Mesothelial cell of epicardium (in vitro differentiated cells): ENCODE results near the gene MTHFS. TPM values are rescaled to one million over a fixed set of nuclear protein-coding genes. Genes with fewer than 3 reads are reported as not detected.

Source experiments
- DNase-seq, 2 experiments: peaks; one replicate each; pipeline ENCODE4 v3.0.0; 2021; ENCODE audit warnings: low spot score in 2 of 2; ENCODE audit not compliant: unreplicated experiment in 2 of 2
- H3K27ac Mint-ChIP-seq: 2 replicates; pipeline ENCODE4 v1.8.0; 2021; ENCODE audit warnings: mixed read lengths
- H3K27me3 Mint-ChIP-seq: 2 replicates; pipeline ENCODE4 v1.8.0; 2021; ENCODE audit warnings: low read depth, mixed read lengths
- H3K36me3 Mint-ChIP-seq: 2 replicates; pipeline ENCODE4 v1.8.0; 2021; ENCODE audit warnings: mixed read lengths
- H3K4me1 Mint-ChIP-seq: 2 replicates; pipeline ENCODE4 v1.8.0; 2021; ENCODE audit warnings: mixed read lengths
- H3K4me3 Mint-ChIP-seq: 2 replicates; pipeline ENCODE4 v1.8.0; 2021; ENCODE audit warnings: mild to moderate bottlenecking, moderate library complexity, mixed read lengths
- H3K9me3 Mint-ChIP-seq: 2 replicates; pipeline ENCODE4 v1.8.0; 2021; ENCODE audit warnings: mixed read lengths
- total RNA-seq: library from RNA; stranded (reverse); gene quantifications from 3 replicates; pipeline ENCODE4 v1.2.1, GENCODE V29; 2021
- TF ChIP-seq, protein P1 (sequence below): fragments of 200-600 bp; sonication (generic); IDR thresholded peaks from one replicate; pipeline ENCODE4 v1.5.0; 2021; ENCODE audit warnings: antibody characterized with exemption; ENCODE audit not compliant: unreplicated experiment

Gene MTHFS
- total RNA-seq, 1 donor from 2014 or later: 13.7 TPM

DNA sequence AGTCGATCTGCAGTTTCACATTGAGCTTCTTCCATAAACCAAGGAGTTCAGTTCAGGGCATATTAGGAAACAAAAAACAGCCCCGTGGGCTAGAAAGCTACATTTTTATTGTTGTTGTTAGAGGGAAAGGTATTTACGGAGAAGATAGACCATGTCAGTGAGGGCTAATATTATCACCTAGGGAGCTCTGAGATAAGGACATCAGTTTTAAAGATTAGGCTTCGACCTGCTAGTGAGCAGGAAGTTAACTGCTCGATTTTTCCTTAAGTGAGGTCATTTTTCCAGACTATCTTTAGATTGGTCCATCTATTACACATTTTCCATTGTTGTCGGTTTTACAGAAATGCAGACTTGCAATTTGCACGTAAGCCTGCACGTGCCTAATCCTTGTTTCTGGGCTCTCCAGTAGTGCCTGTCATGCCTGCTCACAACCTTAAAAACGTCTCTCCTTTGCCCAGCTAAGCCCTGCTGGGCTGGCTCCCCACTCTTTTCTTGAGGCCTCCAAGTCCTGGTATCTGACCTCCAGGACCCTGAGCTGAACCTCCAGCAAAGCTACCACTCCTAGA is 72.6 kb downstream of the MTHFS start:
- H3K9me3 Mint-ChIP-seq: peaks cover 28% of the 10 kb centered on the region
- TF ChIP-seq, protein P1, sequence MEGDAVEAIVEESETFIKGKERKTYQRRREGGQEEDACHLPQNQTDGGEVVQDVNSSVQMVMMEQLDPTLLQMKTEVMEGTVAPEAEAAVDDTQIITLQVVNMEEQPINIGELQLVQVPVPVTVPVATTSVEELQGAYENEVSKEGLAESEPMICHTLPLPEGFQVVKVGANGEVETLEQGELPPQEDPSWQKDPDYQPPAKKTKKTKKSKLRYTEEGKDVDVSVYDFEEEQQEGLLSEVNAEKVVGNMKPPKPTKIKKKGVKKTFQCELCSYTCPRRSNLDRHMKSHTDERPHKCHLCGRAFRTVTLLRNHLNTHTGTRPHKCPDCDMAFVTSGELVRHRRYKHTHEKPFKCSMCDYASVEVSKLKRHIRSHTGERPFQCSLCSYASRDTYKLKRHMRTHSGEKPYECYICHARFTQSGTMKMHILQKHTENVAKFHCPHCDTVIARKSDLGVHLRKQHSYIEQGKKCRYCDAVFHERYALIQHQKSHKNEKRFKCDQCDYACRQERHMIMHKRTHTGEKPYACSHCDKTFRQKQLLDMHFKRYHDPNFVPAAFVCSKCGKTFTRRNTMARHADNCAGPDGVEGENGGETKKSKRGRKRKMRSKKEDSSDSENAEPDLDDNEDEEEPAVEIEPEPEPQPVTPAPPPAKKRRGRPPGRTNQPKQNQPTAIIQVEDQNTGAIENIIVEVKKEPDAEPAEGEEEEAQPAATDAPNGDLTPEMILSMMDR: no peak
- H3K36me3 Mint-ChIP-seq: peaks cover 26% of the 10 kb centered on the region
- H3K4me3 Mint-ChIP-seq: no peak overlapping the region
- peaks cover 6% of the 10 kb centered on the region for H3K4me1 Mint-ChIP-seq
- no peaks in the 10 kb centered on the region for H3K27me3 Mint-ChIP-seq
- no peak overlapping the region for H3K27ac Mint-ChIP-seq
- no peak for DNase-seq

DNA sequence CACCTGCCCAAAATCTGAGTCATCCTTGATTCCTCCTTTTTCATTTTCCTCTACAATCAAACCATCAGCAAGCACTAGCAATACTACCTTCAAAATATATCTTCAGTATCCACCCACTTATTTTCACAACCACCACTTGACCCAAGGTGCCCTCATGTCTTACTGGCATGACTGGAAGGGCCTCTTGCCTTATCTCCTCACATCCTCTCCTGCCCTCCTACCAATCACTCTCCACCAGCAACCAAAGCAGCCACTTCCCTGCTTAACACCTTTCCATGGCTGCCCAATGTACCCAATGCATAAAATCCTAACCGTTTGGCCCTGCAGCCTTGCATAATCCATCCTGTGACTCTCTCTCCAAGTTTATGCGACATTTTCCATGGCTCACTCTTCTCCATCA is 76.0 kb downstream of the MTHFS start:
- TF ChIP-seq, protein P1: no peak
- H3K9me3 Mint-ChIP-seq: peaks cover 22% of the 10 kb centered on the region
- H3K4me3 Mint-ChIP-seq: no peak overlapping the region
- H3K27ac Mint-ChIP-seq: no peak overlapping the region
- H3K36me3 Mint-ChIP-seq: peaks cover 15% of the 10 kb centered on the region
- H3K27me3 Mint-ChIP-seq: no peaks in the 10 kb centered on the region
- peaks cover 6% of the 10 kb centered on the region for H3K4me1 Mint-ChIP-seq
- no peak for DNase-seq

DNA sequence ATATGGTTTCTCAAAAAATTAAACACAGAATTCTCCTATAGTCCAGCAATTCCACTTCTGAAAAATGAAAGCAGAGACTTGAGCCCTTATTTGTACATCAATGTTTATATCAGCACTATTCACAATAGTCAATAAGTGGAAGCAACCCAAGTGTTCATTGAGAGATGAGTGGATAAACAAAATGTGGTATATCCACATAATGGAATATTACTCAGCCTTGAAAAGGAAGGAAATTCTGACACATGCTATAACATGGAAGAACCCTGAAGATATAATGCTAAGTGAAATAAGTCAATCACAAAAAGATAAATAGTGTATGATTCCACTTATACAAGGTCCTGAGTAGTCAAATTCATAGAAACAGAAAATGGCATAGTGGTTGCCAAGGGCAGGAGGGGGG is 76.6 kb downstream of the MTHFS start:
- Mint-ChIP-seq H3K27ac (no peak overlapping the region), H3K36me3 (peaks cover 15% of the 10 kb centered on the region)
- DNase-seq: no peak

DNA sequence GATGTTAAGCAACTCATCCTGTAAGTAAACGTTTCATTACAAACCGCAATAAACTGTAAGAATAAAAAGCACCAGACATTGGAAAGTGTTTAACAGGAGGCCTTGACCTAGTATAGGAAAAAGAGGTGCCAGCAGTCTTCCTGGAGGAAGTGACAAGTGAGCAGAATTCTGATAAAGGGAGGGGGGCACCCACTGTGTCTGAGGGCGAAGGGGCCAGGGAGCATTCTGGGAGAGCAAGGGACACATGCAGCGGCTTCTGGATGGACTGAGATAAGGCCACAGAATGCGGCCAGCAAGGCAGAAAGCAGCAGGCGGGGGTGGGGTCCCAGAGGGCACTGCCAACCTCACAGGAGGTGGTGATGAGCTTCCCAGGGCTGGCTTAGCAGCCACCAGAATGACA is 80.2 kb downstream of the MTHFS start:
- no peak for DNase-seq
- TF ChIP-seq, protein P1: no peak
- no peak overlapping the region for H3K27ac Mint-ChIP-seq
- H3K4me3 Mint-ChIP-seq: no peak overlapping the region
- H3K27me3 Mint-ChIP-seq: no peaks in the 10 kb centered on the region
- peaks cover 15% of the 10 kb centered on the region for H3K36me3 Mint-ChIP-seq
- peaks cover 22% of the 10 kb centered on the region for H3K9me3 Mint-ChIP-seq
- no peaks in the 10 kb centered on the region for H3K4me1 Mint-ChIP-seq

More for the DNA sequence above, 76.6 kb downstream of the MTHFS start:
- no peak overlapping the region for H3K4me3 Mint-ChIP-seq
- H3K9me3 Mint-ChIP-seq: peaks cover 22% of the 10 kb centered on the region
- TF ChIP-seq, protein P1: no peak
- peaks cover 6% of the 10 kb centered on the region for H3K4me1 Mint-ChIP-seq
- H3K27me3 Mint-ChIP-seq: no peaks in the 10 kb centered on the region

DNA sequence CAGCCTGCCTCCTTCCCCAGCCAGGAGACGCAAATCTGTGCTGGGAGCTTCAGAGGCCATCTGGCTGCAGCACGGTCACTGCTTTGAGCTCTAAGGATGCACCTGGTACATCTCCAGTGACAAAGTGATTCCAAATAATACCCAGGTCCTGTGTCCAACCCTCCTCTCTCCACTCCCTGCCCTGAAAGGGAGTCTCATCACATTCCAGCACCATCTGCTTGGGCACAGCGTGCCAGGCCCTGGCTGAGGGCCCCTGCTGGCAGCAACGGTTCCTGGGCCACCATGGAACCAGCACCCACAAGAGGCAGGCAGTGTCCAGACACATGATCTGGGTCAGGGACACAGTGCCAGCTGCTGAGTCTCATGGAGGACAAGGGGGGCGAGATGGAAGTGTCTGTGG is 81.3 kb downstream of the MTHFS start:
- TF ChIP-seq, protein P1: no peak
- Mint-ChIP-seq H3K9me3 (peaks cover 13% of the 10 kb centered on the region), H3K4me1 (no peaks in the 10 kb centered on the region), H3K4me3 (no peak overlapping the region), H3K27ac (no peak overlapping the region), H3K27me3 (no peaks in the 10 kb centered on the region), H3K36me3 (peaks cover 8% of the 10 kb centered on the region)
- DNase-seq: no peak

DNA sequence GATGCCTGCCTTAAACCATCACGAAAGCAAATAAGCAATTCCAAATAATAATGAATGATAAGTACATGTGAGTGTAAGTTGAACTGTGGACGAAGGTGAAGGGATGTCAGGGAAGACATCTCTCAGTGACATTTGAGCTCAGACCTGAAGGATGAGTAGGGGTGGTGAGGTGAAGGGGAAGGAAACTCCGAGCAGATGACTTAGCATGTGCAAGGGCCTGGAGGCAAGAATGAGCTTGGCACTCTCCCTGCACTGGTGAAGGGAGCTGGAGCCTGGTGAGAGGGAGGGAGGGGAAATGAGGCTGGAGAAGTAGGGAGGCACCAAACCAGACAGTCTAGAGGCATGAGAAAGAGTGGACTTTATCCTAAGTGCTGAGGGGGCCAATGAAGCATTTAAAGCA is 84.3 kb downstream of the MTHFS start:
- Mint-ChIP-seq H3K4me3 (no peak overlapping the region), H3K4me1 (no peaks in the 10 kb centered on the region), H3K27ac (no peak overlapping the region), H3K27me3 (no peaks in the 10 kb centered on the region), H3K9me3 (peaks cover 3% of the 10 kb centered on the region), H3K36me3 (no peaks in the 10 kb centered on the region)
- no peak for DNase-seq
- TF ChIP-seq, protein P1: no peak
